Upper lobe of left lung (tissue), 6 donors: ENCODE results near the gene FBXL3. TPM values are rescaled to one million over a fixed set of nuclear protein-coding genes. Genes with fewer than 3 reads are reported as not detected.

Experiments used
- ATAC-seq, 2 donors: fragments of 200-7000 bp; cut with Tn5 transposase; one replicate each; pipeline ENCODE4 v1.9.1; 2022; ENCODE audit warnings: mild to moderate bottlenecking in 2 of 2, moderate library complexity in 2 of 2; ENCODE audit not compliant: low FRiP score in 2 of 2
- DNase-seq, 2 donors: peaks; one replicate each; pipeline ENCODE4 v3.0.0-alpha.2; 2019 to 2020
- H3K27ac ChIP-seq, 4 donors: fragments of 200-600 bp; sonication (generic); one replicate each; pipeline ENCODE4 v1.5.1; 2016 to 2019
- H3K27me3 ChIP-seq, 4 donors: fragments of 200-600 bp; sonication (generic); one replicate each; pipeline ENCODE4 v1.5.1; 2017 to 2019
- H3K36me3 ChIP-seq, 4 donors: fragments of 200-600 bp; sonication (generic); one replicate each; pipeline ENCODE4 v1.5.1; 2016 to 2019
- H3K4me1 ChIP-seq, 4 donors: fragments of 200-600 bp; sonication (generic); one replicate each; pipeline ENCODE4 v1.5.1; 2018 to 2019
- H3K4me3 ChIP-seq, 4 donors: fragments of 200-600 bp; sonication (generic); one replicate each; pipeline ENCODE4 v1.5.1; 2017 to 2019; ENCODE audit warnings: mild to moderate bottlenecking in 2 of 4, moderate library complexity in 1 of 4
- H3K9me3 ChIP-seq, 4 donors: fragments of 200-600 bp; sonication (generic); one replicate each; pipeline ENCODE4 v1.5.1; 2018 to 2019
- EP300 ChIP-seq, 4 donors: sonication (generic); formaldehyde crosslinking; IDR thresholded peaks; one replicate each; pipeline ENCODE4 v1.5.1; 2017; ENCODE audit warnings: antibody characterized with exemption in 4 of 4, control low read depth in 2 of 4
- POLR2A ChIP-seq, 4 donors: fragments of 450-650 bp; IDR thresholded peaks; one replicate each; pipeline ENCODE4 v1.5.1; 2016 to 2017; ENCODE audit warnings: antibody characterized with exemption in 4 of 4, mild to moderate bottlenecking in 2 of 4
- POLR2AphosphoS5 ChIP-seq, 2 donors: sonication (generic); formaldehyde crosslinking; IDR thresholded peaks; one replicate each; pipeline ENCODE4 v1.5.1; 2017; ENCODE audit warnings: antibody characterized with exemption in 2 of 2
- WGBS, 2 donors: methylation state at CpG; one replicate each; pipeline ENCODE4 v1.1.5; 2017 to 2018; 5-methylcytosine and 5-hydroxymethylcytosine counted together
- total RNA-seq, 6 donors: library from RNA; depleted of rRNA in 4 of 6; stranded (reverse); fragments of >200 nt in 4 of 6; gene quantifications; one replicate each; pipeline versions ENCODE4 v1.1.0 to v1.2.1, GENCODE V29; 2016 to 2021
- TF ChIP-seq, protein P1 (sequence below), 6 experiments: fragments of 450-650 bp in 4 of 6; fragments of 200-600 bp in 2 of 6; sonication (generic) in 2 of 6; IDR thresholded peaks; one replicate each; pipeline ENCODE4 v1.5.1; 2016 to 2019; ENCODE audit warnings: antibody characterized with exemption in 6 of 6
- donor health status: DM: no; HTN: no; CAD: no; lungs with moderate emphysema.
- donor health status: DM: no; HTN: yes; CAD: no; lungs with severe emphysema.

Gene FBXL3
- total RNA-seq, 6 donors from 2014 or later: 37.7 to 94.9 (median 53.8) TPM

GRCh38 chr13:76955661-76956060 is 71.3 kb downstream of the FBXL3 start:
- H3K4me1 ChIP-seq: no peaks in the 10 kb centered on the region
- no peak for ATAC-seq
- TF ChIP-seq EP300 (IDR thresholded peaks at IDR 0.05): no peak
- TF ChIP-seq, protein P1, sequence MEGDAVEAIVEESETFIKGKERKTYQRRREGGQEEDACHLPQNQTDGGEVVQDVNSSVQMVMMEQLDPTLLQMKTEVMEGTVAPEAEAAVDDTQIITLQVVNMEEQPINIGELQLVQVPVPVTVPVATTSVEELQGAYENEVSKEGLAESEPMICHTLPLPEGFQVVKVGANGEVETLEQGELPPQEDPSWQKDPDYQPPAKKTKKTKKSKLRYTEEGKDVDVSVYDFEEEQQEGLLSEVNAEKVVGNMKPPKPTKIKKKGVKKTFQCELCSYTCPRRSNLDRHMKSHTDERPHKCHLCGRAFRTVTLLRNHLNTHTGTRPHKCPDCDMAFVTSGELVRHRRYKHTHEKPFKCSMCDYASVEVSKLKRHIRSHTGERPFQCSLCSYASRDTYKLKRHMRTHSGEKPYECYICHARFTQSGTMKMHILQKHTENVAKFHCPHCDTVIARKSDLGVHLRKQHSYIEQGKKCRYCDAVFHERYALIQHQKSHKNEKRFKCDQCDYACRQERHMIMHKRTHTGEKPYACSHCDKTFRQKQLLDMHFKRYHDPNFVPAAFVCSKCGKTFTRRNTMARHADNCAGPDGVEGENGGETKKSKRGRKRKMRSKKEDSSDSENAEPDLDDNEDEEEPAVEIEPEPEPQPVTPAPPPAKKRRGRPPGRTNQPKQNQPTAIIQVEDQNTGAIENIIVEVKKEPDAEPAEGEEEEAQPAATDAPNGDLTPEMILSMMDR (IDR thresholded peaks at IDR 0.05): no peak
- no peak for TF ChIP-seq POLR2A (IDR thresholded peaks at IDR 0.05)
- no peak for TF ChIP-seq POLR2AphosphoS5 (IDR thresholded peaks at IDR 0.05)

More at GRCh38 chr13:76955661-76956060, 71.3 kb downstream of the FBXL3 start:
- DNase-seq: no peak
- 90 to 94% methylated on average over 5 of the region's 5 CpGs for WGBS, 2 donors
- H3K9me3 ChIP-seq: peaks cover 0 to 16% (median 12%) of the 10 kb centered on the region in 4 donors
- no peak overlapping the region for H3K4me3 ChIP-seq
- H3K27me3 ChIP-seq: no peaks in the 10 kb centered on the region
- no peak overlapping the region for H3K27ac ChIP-seq
- H3K36me3 ChIP-seq: no peaks in the 10 kb centered on the region

Other genes with a start within 250 kb of the FBXL3 start
- 100 to 1,000 TPM in 2 of 6 donors, 10 to 100 TPM in 4; 40.9 to 165 (median 85.6) TPM for gene KCTD12, start 140.8 kb downstream of the FBXL3 start, total RNA-seq
- gene ACOD1, start 78.6 kb downstream of the FBXL3 start, total RNA-seq: not detected
- gene CLN5, start 35.1 kb downstream of the FBXL3 start, total RNA-seq: 10 to 100 TPM; 13.0 to 39.5 (median 25.8) TPM